MM.1S (cell line): Measurements from ENCODE around the gene DECR2.
A peak's percentile ranks its signal among the peaks of the same experiment; 100 is the strongest.

Experiments
- CTCF ChIP-seq: fragments of 300-600 bp; sonication (generic); IDR thresholded peaks from 2 replicates; pipeline ENCODE4 v1.5.1; 2016; ENCODE audit warnings: antibody characterized with exemption, low read length, mixed read lengths
- EZH2phosphoT487 ChIP-seq: fragments of 300-600 bp; sonication (generic); IDR thresholded peaks from 2 replicates; pipeline ENCODE4 v1.6.1; 2018; ENCODE audit warnings: antibody characterized with exemption, low read length

- TF ChIP-seq CTCF (peak; percentile 37), EZH2phosphoT487 (no peak)
These were observed at the start of gene DECR2 for GRCh38 chr16:401468-402348.
